A673 (cell line): ENCODE data around the gene PUS10. TPM values are rescaled to one million over a fixed set of nuclear protein-coding genes. Genes with fewer than 3 reads are reported as not detected.
"Not testable (repeated sequence)": the region's sequence is repeated elsewhere in the genome, so short reads cannot be mapped to it uniquely, and the experiment has no call there.

Experiments used
- BruUV-seq: library from RNA; stranded (reverse); fragments of 400-500 nt; replicated peaks from 2 replicates; lab custom pipeline; 2021; lab: Mats Ljungman, UMichigan
- CTCF ChIA-PET: fragments of 300-600 bp; sonication (Branson Sonifier 250); formaldehyde crosslinking; loops from one replicate; lab custom pipeline; 2022; ENCODE audit warnings: antibody characterized with exemption; lab: Charles Lee
- POLR2A ChIA-PET: fragments of 300-600 bp; sonication (Branson Sonifier 250); formaldehyde crosslinking; loops from one replicate; lab custom pipeline; 2022; ENCODE audit warnings: antibody characterized with exemption; ENCODE audit not compliant: low non-redundant PET; lab: Charles Lee
- DNase-seq: peaks from one replicate; pipeline ENCODE4 v3.0.0-alpha.2; 2015; ENCODE audit warnings: low spot score
- H3K27ac ChIP-seq: fragments of 200-600 bp; sonication (generic); 2 replicates; pipeline ENCODE4 v1.5.1; 2016; ENCODE audit warnings: mixed run types, low read depth, mild to moderate bottlenecking, mixed read lengths, antibody characterized with exemption, low read length; ENCODE audit not compliant: poor library complexity, severe bottlenecking
- H3K27me3 ChIP-seq: fragments of 200-600 bp; sonication (generic); replicated peaks from 2 replicates; pipeline ENCODE4 v1.6.1; 2017; ENCODE audit warnings: mixed run types, low read depth, mild to moderate bottlenecking, mixed read lengths, antibody characterized with exemption, low read length; ENCODE audit not compliant: insufficient read depth, poor library complexity
- H3K36me3 ChIP-seq: fragments of 200-600 bp; sonication (generic); 2 replicates; pipeline ENCODE4 v1.6.1; 2016; ENCODE audit warnings: mixed run types, mild to moderate bottlenecking, mixed read lengths, antibody characterized with exemption, low read length; ENCODE audit not compliant: insufficient read depth, poor library complexity, severe bottlenecking
- H3K4me1 ChIP-seq: fragments of 200-600 bp; sonication (generic); 2 replicates; pipeline ENCODE4 v1.6.1; 2017; ENCODE audit warnings: mixed run types, mild to moderate bottlenecking, mixed read lengths, antibody characterized with exemption, low read length; ENCODE audit not compliant: insufficient read depth, poor library complexity, severe bottlenecking
- H3K4me3 ChIP-seq: fragments of 200-600 bp; sonication (generic); 2 replicates; pipeline ENCODE4 v1.5.1; 2016; ENCODE audit warnings: low read depth, mixed run types, mild to moderate bottlenecking, mixed read lengths, low read length; ENCODE audit not compliant: poor library complexity, severe bottlenecking
- H3K9me3 ChIP-seq: fragments of 200-600 bp; sonication (generic); 2 replicates; pipeline ENCODE4 v1.6.1; 2016; ENCODE audit warnings: mixed run types, low read depth, mild to moderate bottlenecking, mixed read lengths, antibody characterized with exemption, low read length; ENCODE audit not compliant: poor library complexity, severe bottlenecking
- EZH2 ChIP-seq: fragments of 200-600 bp; sonication (generic); IDR thresholded peaks from 2 replicates; pipeline ENCODE4 v1.6.1; 2017; ENCODE audit warnings: borderline replicate concordance, low read depth, mild to moderate bottlenecking, mixed read lengths, antibody characterized with exemption, low read length; ENCODE audit not compliant: poor library complexity, severe bottlenecking
- intact Hi-C: fragments of 100-400 bp; cut with micrococcal nuclease; formaldehyde crosslinking; loops from one replicate; pipeline ENCODE4 v1.10.0; 2022; ENCODE audit not compliant: unreplicated experiment
- total RNA-seq: library from RNA; stranded (reverse); gene quantifications from 2 replicates; pipeline ENCODE4 v1.2.3, GENCODE V29; 2021
- TF ChIP-seq, protein P1 (sequence below): fragments of 300-800, 200-600 bp; sonication (generic); conservative IDR thresholded peaks from 2 replicates; pipeline ENCODE4 v1.5.1; 2017; ENCODE audit warnings: low read depth, mild to moderate bottlenecking, antibody characterized with exemption, low read length, moderate library complexity, mixed read lengths

The PUS10 gene
- total RNA-seq, 1 experiment from 2014 or later, result 4.2 TPM

DNA sequence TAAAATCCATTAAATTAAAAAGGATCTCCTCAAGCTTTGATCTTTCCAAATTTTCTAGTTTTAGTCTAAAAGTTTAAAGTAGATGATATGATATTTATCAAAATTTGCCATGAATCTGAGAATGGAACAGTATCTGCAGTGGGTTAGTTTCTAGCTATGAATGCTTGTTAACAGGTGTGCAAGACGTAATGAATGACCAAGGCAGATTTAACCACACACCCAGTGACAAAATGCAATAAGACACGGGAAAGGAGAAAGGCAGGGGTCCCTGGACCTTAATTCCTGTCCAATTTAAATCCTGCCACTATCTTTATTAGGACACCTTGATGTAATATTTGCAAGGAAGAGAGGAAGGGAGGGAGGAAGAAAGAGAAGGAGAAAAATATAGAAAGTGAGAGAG, 31.0 kb downstream of the PUS10 start:
- no peak overlapping the region for H3K4me3 ChIP-seq
- H3K27ac ChIP-seq, result no peak overlapping the region
- no peaks in the 10 kb centered on the region for H3K36me3 ChIP-seq
- intact Hi-C loops, result no loop called here
- TF ChIP-seq EZH2, result no peak
- TF ChIP-seq, protein P1, sequence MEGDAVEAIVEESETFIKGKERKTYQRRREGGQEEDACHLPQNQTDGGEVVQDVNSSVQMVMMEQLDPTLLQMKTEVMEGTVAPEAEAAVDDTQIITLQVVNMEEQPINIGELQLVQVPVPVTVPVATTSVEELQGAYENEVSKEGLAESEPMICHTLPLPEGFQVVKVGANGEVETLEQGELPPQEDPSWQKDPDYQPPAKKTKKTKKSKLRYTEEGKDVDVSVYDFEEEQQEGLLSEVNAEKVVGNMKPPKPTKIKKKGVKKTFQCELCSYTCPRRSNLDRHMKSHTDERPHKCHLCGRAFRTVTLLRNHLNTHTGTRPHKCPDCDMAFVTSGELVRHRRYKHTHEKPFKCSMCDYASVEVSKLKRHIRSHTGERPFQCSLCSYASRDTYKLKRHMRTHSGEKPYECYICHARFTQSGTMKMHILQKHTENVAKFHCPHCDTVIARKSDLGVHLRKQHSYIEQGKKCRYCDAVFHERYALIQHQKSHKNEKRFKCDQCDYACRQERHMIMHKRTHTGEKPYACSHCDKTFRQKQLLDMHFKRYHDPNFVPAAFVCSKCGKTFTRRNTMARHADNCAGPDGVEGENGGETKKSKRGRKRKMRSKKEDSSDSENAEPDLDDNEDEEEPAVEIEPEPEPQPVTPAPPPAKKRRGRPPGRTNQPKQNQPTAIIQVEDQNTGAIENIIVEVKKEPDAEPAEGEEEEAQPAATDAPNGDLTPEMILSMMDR, result no peak
- ChIA-PET CTCF (interaction anchor here (0.7 to 1.3 kb wide), 2 partner anchors 12 to 313 kb away, joined by 4 read pairs; no protein-coding TSS in a partner anchor), POLR2A (no interaction called here)
- BruUV-seq, result no TSS peak
- peaks cover 8% of the 10 kb centered on the region for H3K9me3 ChIP-seq
- DNase-seq, result no peak
- H3K27me3 ChIP-seq, result no peaks in the 10 kb centered on the region
- no peaks in the 10 kb centered on the region for H3K4me1 ChIP-seq

- Histone ChIP-seq H3K9me3 (no peaks in the 10 kb centered on the region), H3K4me3 (no peak overlapping the region), H3K4me1 (no peaks in the 10 kb centered on the region), H3K36me3 (no peaks in the 10 kb centered on the region), H3K27me3 (no peaks in the 10 kb centered on the region), H3K27ac (no peak overlapping the region)
- CTCF ChIA-PET, result no interaction called here
- no TSS peak for BruUV-seq
- TF ChIP-seq EZH2, result no peak
- TF ChIP-seq, protein P1, result no peak
- POLR2A ChIA-PET, result no interaction called here
- no peak for DNase-seq
- intact Hi-C loops, result no loop called here
Measured at GRCh38 chr2:60984720-60985119, 33.3 kb downstream of the PUS10 start.

- H3K27ac ChIP-seq, H3K36me3 ChIP-seq, H3K27me3 ChIP-seq, H3K4me1 ChIP-seq, POLR2A ChIA-PET, DNase-seq, H3K4me3 ChIP-seq, intact Hi-C loops, BruUV-seq, H3K9me3 ChIP-seq: not testable (repeated sequence)
- CTCF ChIA-PET, result interaction anchor here (0.6 kb wide), 1 partner anchor 17 kb away, joined by 3 read pairs; no protein-coding TSS in a partner anchor
Measured at GRCh38 chr2:60982066-60982465, 36.0 kb downstream of the PUS10 start.
